Stomach (tissue), 4 donors: ENCODE results near the gene ARHGAP32.

Experiments used
- CTCF ChIP-seq, 7 experiments: fragments of 450-650 bp in 4 of 7; fragments of 200-600 bp in 3 of 7; sonication (generic) in 3 of 7; IDR thresholded peaks; one replicate each; pipeline ENCODE4 v1.5.1; 2016 to 2019; ENCODE audit warnings: antibody characterized with exemption in 7 of 7, control low read depth in 2 of 7, mild to moderate bottlenecking in 1 of 7
- EP300 ChIP-seq: sonication (generic); formaldehyde crosslinking; IDR thresholded peaks from one replicate; pipeline ENCODE4 v1.6.1; 2017; ENCODE audit warnings: antibody characterized with exemption
- POLR2A ChIP-seq, 4 donors: fragments of 450-650 bp; IDR thresholded peaks; one replicate each; pipeline ENCODE4 v1.6.1; 2016; ENCODE audit warnings: antibody characterized with exemption in 4 of 4, control low read depth in 2 of 4, mild to moderate bottlenecking in 1 of 4, moderate library complexity in 1 of 4
- POLR2AphosphoS5 ChIP-seq, 3 donors: sonication (generic); formaldehyde crosslinking; IDR thresholded peaks; one replicate each; pipeline ENCODE4 v1.6.1; 2016; ENCODE audit warnings: antibody characterized with exemption in 3 of 3

GRCh38 chr11:129237456-129237855 is 45.3 kb upstream of the ARHGAP32 start:
- TF ChIP-seq POLR2A (IDR thresholded peaks at IDR 0.05) (no peak), CTCF (IDR thresholded peaks at IDR 0.05) (no peak), EP300 (no peak), POLR2AphosphoS5 (IDR thresholded peaks at IDR 0.05) (no peak)
